GM10266 (cell line): ENCODE data around the gene SH3RF3.

ENCODE experiments used
- DNase-seq: peaks from one replicate; pipeline ENCODE4 v3.0.0; 2012; ENCODE audit errors: extremely low spot score
- CTCF ChIP-seq: IDR thresholded peaks from 2 replicates; pipeline ENCODE4 v1.5.1; 2012; ENCODE audit warnings: mild to moderate bottlenecking, low read depth; ENCODE audit not compliant: control insufficient read depth, insufficient read depth; ENCODE audit errors: missing control alignments

Gene SH3RF3

GRCh38 chr2:109348671-109349502, 219.9 kb downstream of the SH3RF3 start:
- no peak for DNase-seq
- no peak for TF ChIP-seq CTCF

GRCh38 chr2:109349503-109350465, 220.8 kb downstream of the SH3RF3 start:
- no peak for TF ChIP-seq CTCF
- no peak for DNase-seq

GRCh38 chr2:109350526-109350925, 221.5 kb downstream of the SH3RF3 start:
- DNase-seq, result no peak

GRCh38 chr2:109351164-109351756, 222.3 kb downstream of the SH3RF3 start:
- TF ChIP-seq CTCF, result no peak
- DNase-seq, result no peak

More at GRCh38 chr2:109350526-109350925, 221.5 kb downstream of the SH3RF3 start:
- TF ChIP-seq CTCF, result no peak

- DNase-seq, result no peak
- no peak for TF ChIP-seq CTCF
Measured at GRCh38 chr2:109352056-109352897, 223.3 kb downstream of the SH3RF3 start.

GRCh38 chr2:109352898-109353689, 224.1 kb downstream of the SH3RF3 start:
- TF ChIP-seq CTCF, result no peak
- DNase-seq, result no peak
